Right renal cortex interstitium (tissue), 3 donors: ENCODE measurements around the gene TKT. TPM values are rescaled to one million over a fixed set of nuclear protein-coding genes. Genes with fewer than 3 reads are reported as not detected.

ENCODE experiments used
- DNase-seq, 3 donors: peaks; one replicate each; pipeline ENCODE4 v3.0.0-alpha.2; 2013; ENCODE audit warnings: low read depth in 3 of 3, low spot score in 2 of 3
- polyA plus RNA-seq, 3 donors: library from polyadenylated mRNA; unstranded; fragments of 120-200 nt; gene quantifications; one replicate each; pipeline ENCODE4 v1.2.1, GENCODE V29; 2013; ENCODE audit not compliant: insufficient read length in 3 of 3

The TKT gene
- polyA plus RNA-seq, 3 donors = 90.4 to 106 (median 91.9) TPM

DNA sequence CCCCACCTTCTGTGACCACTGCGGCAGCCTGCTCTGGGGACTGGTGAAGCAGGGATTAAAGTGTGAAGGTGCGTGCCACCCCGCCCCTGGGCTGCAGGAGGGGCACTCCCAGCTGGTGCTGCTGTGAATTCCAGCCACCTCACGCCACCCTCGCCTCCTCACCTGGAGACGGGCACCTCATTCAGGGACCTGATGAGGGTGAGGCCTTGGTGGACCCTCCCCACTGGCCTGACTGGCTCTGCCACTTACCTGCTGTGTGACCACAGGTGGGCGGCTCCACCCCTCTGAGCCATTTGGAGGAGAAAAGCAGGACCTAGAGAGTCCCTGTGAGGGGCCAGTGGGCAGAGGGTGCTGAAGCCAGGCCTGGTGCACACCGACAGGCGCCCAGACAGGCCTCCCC is 72.3 kb downstream of the TKT start:
- DNase-seq = no peak

GRCh38 chr3:53182764-53183355 is 73.0 kb downstream of the TKT start:
- DNase-seq = no peak

DNA sequence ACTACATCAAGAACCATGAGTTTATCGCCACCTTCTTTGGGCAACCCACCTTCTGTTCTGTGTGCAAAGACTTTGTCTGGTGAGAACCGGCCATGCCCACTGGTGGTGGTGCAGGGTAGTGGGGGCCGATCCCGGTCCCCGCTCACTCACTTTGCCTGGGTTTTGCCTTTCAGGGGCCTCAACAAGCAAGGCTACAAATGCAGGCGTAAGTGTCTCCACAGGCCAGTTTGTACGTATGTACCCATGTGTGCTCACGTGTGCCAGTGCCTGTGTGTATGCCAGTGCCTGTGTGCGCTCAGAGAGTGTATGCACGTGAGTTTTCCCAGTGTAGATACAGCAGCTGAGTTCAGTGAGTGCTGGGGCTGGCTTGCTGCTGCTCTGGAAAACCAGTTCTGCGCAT is 74.3 kb downstream of the TKT start:
- DNase-seq = no peak

DNA sequence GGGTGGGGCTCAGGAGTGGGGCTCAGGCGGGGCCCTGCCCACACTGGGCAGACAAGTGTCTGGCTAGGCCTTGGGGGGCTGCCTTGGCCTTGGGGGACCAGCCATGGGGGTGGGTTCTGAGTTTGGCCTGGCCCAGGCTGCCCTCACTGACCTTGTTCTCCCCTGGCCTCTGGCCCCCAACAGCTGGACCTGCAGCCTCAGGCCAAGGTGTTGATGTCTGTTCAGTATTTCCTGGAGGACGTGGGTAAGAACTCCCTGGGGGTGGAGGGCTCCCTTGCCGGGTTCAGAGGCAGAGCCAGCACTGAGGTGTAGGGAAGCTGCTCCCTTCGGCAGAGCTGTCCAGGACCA is 74.8 kb downstream of the TKT start:
- no peak for DNase-seq

DNA sequence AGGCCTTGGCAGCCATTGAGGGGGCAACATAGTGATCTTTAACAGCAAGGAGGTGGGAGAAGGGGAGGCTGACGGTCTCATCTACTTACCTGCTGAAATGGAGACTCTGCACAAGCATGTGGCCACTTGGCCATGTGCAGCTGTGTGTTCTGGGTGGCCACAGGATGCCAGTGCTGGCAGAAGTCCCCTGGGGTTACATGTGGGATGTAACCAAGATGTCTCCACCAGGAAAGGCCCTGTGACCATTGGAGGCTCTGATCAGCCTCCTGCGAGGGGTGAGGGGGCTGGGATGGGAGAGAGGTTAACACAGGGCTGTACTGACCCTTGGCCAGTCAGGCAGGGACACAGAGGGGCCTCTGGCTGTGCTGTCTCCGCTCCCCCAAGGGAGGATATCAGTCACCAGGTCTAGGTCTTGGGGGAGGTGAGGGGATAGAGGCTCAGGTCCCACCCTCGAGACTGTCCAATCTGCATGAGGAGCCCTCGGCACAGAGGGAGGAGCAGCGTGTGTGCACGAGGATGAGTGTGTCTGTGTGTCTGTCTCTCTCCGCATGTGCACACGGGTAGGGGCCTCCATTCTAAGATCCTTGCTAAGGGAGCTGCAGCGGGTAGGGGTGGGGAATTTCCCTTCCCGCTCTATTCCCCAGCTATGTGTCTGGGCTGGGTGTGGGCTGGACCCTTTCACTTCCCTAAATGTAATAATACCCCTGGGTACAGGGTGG is 75.4 kb downstream of the TKT start:
- no peak for DNase-seq

DNA sequence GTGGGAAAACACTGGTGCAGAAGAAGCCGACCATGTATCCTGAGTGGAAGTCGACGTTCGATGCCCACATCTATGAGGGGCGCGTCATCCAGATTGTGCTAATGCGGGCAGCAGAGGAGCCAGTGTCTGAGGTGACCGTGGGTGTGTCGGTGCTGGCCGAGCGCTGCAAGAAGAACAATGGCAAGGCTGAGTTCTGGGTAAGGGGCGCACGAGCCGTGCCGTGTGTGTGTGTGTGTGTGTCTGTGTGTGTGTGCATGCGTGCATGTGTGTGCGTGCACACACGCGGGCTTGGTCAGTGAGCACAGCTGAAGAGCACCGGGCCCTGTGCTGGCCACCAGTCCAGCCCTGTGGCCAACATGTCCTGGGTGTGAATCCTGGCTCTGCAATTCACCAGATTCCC is 76.2 kb downstream of the TKT start:
- no peak for DNase-seq

GRCh38 chr3:53178246-53178645 is 77.6 kb downstream of the TKT start:
- DNase-seq = no peak

GRCh38 chr3:53175613-53176540 is 79.9 kb downstream of the TKT start:
- no peak for DNase-seq

Other genes with a start within 250 kb of the TKT start
- 10 to 100 TPM in 2 of 3 donors, 1 to 10 TPM in 1; 8.7 to 11.6 (median 11.0) TPM for gene SFMBT1, start 209.9 kb downstream of the TKT start, polyA plus RNA-seq
- 10 to 100 TPM; 24.7 to 28.6 (median 27.6) TPM for gene RFT1, start 125.6 kb downstream of the TKT start, polyA plus RNA-seq
- gene PRKCD, start 94.8 kb downstream of the TKT start, polyA plus RNA-seq = 10 to 100 TPM; 21.1 to 23.9 (median 22.6) TPM
- gene DCP1A, start 91.5 kb upstream of the TKT start, polyA plus RNA-seq = 10 to 100 TPM; 27.3 to 31.3 (median 28.4) TPM
- 10 to 100 TPM in 1 of 3 donors, 1 to 10 TPM in 2; 7.7 to 14.7 (median 9.1) TPM for gene CACNA1D, start 238.6 kb upstream of the TKT start, polyA plus RNA-seq